SK-N-SH treated with all-trans-retinoic acid at 6 μM for 48 hours (cell line): Measurements from ENCODE around the gene CHST14.

Experiments
- ATAC-seq: fragments of 200-7000 bp; cut with Tn5 transposase; 3 replicates; pipeline ENCODE4 v1.9.1; 2020; ENCODE audit warnings: mild to moderate bottlenecking, moderate library complexity
- ARNTL ChIP-seq: fragments of 450-650 bp; formaldehyde crosslinking; IDR thresholded peaks from 2 replicates; pipeline ENCODE4 v1.5.0; 2020; ENCODE audit warnings: low read depth, mild to moderate bottlenecking, moderate library complexity, borderline replicate concordance
- BACH2 ChIP-seq: fragments of 250-450 bp; sonication (Bioruptor Pico); IDR thresholded peaks from 2 replicates; pipeline ENCODE4 v1.9.0; 2021; ENCODE audit warnings: mild to moderate bottlenecking, borderline replicate concordance
- CSDC2 ChIP-seq: fragments of 250-450 bp; sonication (Bioruptor Pico); IDR thresholded peaks from 2 replicates; pipeline ENCODE4 v1.5.0; 2020; ENCODE audit warnings: mild to moderate bottlenecking, moderate library complexity
- ESRRG ChIP-seq: fragments of 250-450 bp; sonication (Bioruptor Pico); IDR thresholded peaks from 2 replicates; pipeline ENCODE4 v1.6.1; 2021; ENCODE audit warnings: mild to moderate bottlenecking
- GLIS3 ChIP-seq: fragments of 250-450 bp; sonication (Bioruptor Pico); IDR thresholded peaks from 2 replicates; pipeline ENCODE4 v1.5.0; 2020; ENCODE audit warnings: mild to moderate bottlenecking, moderate library complexity
- ISL1 ChIP-seq: fragments of 250-450 bp; sonication (Bioruptor Pico); IDR thresholded peaks from 2 replicates; pipeline ENCODE4 v2.1.2; 2022; ENCODE audit warnings: mild to moderate bottlenecking, moderate library complexity
- OSR1 ChIP-seq: fragments of 250-450 bp; sonication (Bioruptor Pico); IDR thresholded peaks from 2 replicates; pipeline ENCODE4 v1.8.0; 2022; ENCODE audit warnings: moderate library complexity, mild to moderate bottlenecking, inconsistent platforms
- PPARA ChIP-seq: fragments of 250-450 bp; sonication (Bioruptor Pico); IDR thresholded peaks from 2 replicates; pipeline ENCODE4 v1.5.0; 2020; ENCODE audit warnings: mild to moderate bottlenecking, borderline replicate concordance
- RARB ChIP-seq: fragments of 250-450 bp; sonication (Bioruptor Pico); IDR thresholded peaks from 2 replicates; pipeline ENCODE4 v1.8.0; 2021; ENCODE audit warnings: mild to moderate bottlenecking, moderate library complexity
- SNAI2 ChIP-seq: fragments of 250-450 bp; sonication (Bioruptor Pico); IDR thresholded peaks from 2 replicates; pipeline ENCODE4 v1.5.0; 2020; ENCODE audit warnings: mild to moderate bottlenecking, moderate library complexity
- TCF4 ChIP-seq: fragments of 250-450 bp; sonication (Bioruptor Pico); IDR thresholded peaks from 2 replicates; pipeline ENCODE4 v1.8.0; 2021; ENCODE audit warnings: mild to moderate bottlenecking, moderate library complexity, borderline replicate concordance
- TOX ChIP-seq: fragments of 250-450 bp; sonication (Bioruptor Pico); IDR thresholded peaks from 2 replicates; pipeline ENCODE4 v1.8.0; 2021; ENCODE audit warnings: mild to moderate bottlenecking, moderate library complexity, borderline replicate concordance
- ZC3H10 ChIP-seq: fragments of 250-450 bp; sonication (Bioruptor Pico); IDR thresholded peaks from 2 replicates; pipeline ENCODE4 v1.5.1; 2021; ENCODE audit warnings: mild to moderate bottlenecking, moderate library complexity
- ZFP3 ChIP-seq: fragments of 250-450 bp; sonication (Bioruptor Pico); IDR thresholded peaks from 2 replicates; pipeline ENCODE4 v1.5.0; 2020; ENCODE audit warnings: mild to moderate bottlenecking, moderate library complexity
- ZFP30 ChIP-seq: fragments of 450-650 bp; formaldehyde crosslinking; IDR thresholded peaks from 2 replicates; pipeline ENCODE4 v1.5.0; 2022; ENCODE audit warnings: mild to moderate bottlenecking, moderate library complexity
- ZNF565 ChIP-seq: fragments of 450-650 bp; formaldehyde crosslinking; conservative IDR thresholded peaks from 2 replicates; pipeline ENCODE4 v1.5.0; 2020; ENCODE audit warnings: low read depth, mild to moderate bottlenecking, moderate library complexity
- ZNF70 ChIP-seq: fragments of 450-650 bp; formaldehyde crosslinking; IDR thresholded peaks from 2 replicates; pipeline ENCODE4 v1.5.0; 2020; ENCODE audit warnings: mild to moderate bottlenecking, moderate library complexity
- ZNF8 ChIP-seq: fragments of 450-650 bp; formaldehyde crosslinking; IDR thresholded peaks from 2 replicates; pipeline ENCODE4 v1.5.0; 2020; ENCODE audit warnings: mild to moderate bottlenecking, moderate library complexity
- TF ChIP-seq, protein P1 (sequence below): fragments of 250-450 bp; sonication (Bioruptor Pico); IDR thresholded peaks from 2 replicates; pipeline ENCODE4 v1.5.1; 2020; ENCODE audit warnings: low read depth, mild to moderate bottlenecking, moderate library complexity
- TF ChIP-seq, protein P2 (sequence below): fragments of 250-450 bp; sonication (Bioruptor Pico); IDR thresholded peaks from 2 replicates; pipeline ENCODE4 v1.8.0; 2021; ENCODE audit warnings: low read depth, mild to moderate bottlenecking, moderate library complexity, borderline replicate concordance
- TF ChIP-seq, protein P3 (sequence below): fragments of 250-450 bp; sonication (Bioruptor Pico); IDR thresholded peaks from 2 replicates; pipeline ENCODE4 v1.8.0; 2020; ENCODE audit warnings: mild to moderate bottlenecking, moderate library complexity, borderline replicate concordance
- TF ChIP-seq, protein P4 (sequence below): fragments of 250-450 bp; sonication (Bioruptor Pico); IDR thresholded peaks from 2 replicates; pipeline ENCODE4 v1.5.1; 2021; ENCODE audit warnings: mild to moderate bottlenecking, moderate library complexity
- TF ChIP-seq, protein P5 (sequence below): fragments of 250-450 bp; sonication (Bioruptor Pico); IDR thresholded peaks from 2 replicates; pipeline ENCODE4 v1.5.0; 2020; ENCODE audit warnings: mild to moderate bottlenecking, moderate library complexity

The CHST14 gene

DNA sequence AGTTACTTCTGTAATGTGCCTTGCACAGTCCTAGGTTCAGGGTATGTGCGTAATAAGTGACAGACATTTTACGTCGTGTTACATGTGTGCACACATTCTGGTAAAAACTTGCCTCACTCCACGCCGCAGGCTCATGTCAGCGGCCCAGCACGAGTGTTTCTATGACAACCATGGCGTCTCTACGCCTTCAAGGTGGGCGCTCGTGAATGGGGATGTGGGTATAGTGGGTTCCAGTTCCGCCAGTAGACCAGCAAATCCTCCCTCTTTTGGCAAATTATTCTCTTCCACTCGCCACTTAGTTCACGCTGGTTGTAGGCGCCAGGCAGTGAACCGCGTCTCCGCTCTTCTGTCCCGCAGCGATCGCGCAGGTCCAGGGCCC lies 40.3 kb downstream of the CHST14 start:
- TF ChIP-seq TOX: no peak
- TF ChIP-seq, protein P1, sequence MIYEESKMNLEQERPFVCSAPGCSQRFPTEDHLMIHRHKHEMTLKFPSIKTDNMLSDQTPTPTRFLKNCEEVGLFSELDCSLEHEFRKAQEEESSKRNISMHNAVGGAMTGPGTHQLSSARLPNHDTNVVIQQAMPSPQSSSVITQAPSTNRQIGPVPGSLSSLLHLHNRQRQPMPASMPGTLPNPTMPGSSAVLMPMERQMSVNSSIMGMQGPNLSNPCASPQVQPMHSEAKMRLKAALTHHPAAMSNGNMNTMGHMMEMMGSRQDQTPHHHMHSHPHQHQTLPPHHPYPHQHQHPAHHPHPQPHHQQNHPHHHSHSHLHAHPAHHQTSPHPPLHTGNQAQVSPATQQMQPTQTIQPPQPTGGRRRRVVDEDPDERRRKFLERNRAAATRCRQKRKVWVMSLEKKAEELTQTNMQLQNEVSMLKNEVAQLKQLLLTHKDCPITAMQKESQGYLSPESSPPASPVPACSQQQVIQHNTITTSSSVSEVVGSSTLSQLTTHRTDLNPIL (CRISPR knock-in tag): no peak
- no peak for TF ChIP-seq ESRRG (CRISPR knock-in tag)
- no peak for TF ChIP-seq CSDC2
- no peak for TF ChIP-seq SNAI2 (CRISPR knock-in tag)
- no peak for TF ChIP-seq PPARA
- TF ChIP-seq ZFP30: no peak
- TF ChIP-seq ISL1 (CRISPR knock-in tag): no peak
- no peak for TF ChIP-seq OSR1 (CRISPR knock-in tag)
- no peak for TF ChIP-seq ZNF70 (CRISPR knock-in tag)
- TF ChIP-seq ZFP3 (CRISPR knock-in tag): no peak
- TF ChIP-seq GLIS3 (CRISPR knock-in tag): no peak
- TF ChIP-seq, protein P2, sequence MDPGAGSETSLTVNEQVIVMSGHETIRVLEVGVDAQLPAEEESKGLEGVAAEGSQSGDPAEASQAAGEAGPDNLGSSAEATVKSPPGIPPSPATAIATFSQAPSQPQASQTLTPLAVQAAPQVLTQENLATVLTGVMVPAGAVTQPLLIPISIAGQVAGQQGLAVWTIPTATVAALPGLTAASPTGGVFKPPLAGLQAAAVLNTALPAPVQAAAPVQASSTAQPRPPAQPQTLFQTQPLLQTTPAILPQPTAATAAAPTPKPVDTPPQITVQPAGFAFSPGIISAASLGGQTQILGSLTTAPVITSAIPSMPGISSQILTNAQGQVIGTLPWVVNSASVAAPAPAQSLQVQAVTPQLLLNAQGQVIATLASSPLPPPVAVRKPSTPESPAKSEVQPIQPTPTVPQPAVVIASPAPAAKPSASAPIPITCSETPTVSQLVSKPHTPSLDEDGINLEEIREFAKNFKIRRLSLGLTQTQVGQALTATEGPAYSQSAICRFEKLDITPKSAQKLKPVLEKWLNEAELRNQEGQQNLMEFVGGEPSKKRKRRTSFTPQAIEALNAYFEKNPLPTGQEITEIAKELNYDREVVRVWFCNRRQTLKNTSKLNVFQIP: no peak
- TF ChIP-seq, protein P3, sequence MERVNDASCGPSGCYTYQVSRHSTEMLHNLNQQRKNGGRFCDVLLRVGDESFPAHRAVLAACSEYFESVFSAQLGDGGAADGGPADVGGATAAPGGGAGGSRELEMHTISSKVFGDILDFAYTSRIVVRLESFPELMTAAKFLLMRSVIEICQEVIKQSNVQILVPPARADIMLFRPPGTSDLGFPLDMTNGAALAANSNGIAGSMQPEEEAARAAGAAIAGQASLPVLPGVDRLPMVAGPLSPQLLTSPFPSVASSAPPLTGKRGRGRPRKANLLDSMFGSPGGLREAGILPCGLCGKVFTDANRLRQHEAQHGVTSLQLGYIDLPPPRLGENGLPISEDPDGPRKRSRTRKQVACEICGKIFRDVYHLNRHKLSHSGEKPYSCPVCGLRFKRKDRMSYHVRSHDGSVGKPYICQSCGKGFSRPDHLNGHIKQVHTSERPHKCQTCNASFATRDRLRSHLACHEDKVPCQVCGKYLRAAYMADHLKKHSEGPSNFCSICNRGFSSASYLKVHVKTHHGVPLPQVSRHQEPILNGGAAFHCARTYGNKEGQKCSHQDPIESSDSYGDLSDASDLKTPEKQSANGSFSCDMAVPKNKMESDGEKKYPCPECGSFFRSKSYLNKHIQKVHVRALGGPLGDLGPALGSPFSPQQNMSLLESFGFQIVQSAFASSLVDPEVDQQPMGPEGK (CRISPR knock-in tag): no peak
- no peak for TF ChIP-seq BACH2 (CRISPR knock-in tag)
- TF ChIP-seq ARNTL (CRISPR knock-in tag): no peak
- TF ChIP-seq ZC3H10 (CRISPR knock-in tag): no peak
- no peak for TF ChIP-seq RARB (CRISPR knock-in tag)
- TF ChIP-seq ZNF565 (CRISPR knock-in tag): no peak
- TF ChIP-seq, protein P4, sequence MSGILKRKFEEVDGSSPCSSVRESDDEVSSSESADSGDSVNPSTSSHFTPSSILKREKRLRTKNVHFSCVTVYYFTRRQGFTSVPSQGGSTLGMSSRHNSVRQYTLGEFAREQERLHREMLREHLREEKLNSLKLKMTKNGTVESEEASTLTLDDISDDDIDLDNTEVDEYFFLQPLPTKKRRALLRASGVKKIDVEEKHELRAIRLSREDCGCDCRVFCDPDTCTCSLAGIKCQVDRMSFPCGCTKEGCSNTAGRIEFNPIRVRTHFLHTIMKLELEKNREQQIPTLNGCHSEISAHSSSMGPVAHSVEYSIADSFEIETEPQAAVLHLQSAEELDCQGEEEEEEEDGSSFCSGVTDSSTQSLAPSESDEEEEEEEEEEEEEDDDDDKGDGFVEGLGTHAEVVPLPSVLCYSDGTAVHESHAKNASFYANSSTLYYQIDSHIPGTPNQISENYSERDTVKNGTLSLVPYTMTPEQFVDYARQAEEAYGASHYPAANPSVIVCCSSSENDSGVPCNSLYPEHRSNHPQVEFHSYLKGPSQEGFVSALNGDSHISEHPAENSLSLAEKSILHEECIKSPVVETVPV (CRISPR knock-in tag): no peak
- no peak for ATAC-seq

DNA sequence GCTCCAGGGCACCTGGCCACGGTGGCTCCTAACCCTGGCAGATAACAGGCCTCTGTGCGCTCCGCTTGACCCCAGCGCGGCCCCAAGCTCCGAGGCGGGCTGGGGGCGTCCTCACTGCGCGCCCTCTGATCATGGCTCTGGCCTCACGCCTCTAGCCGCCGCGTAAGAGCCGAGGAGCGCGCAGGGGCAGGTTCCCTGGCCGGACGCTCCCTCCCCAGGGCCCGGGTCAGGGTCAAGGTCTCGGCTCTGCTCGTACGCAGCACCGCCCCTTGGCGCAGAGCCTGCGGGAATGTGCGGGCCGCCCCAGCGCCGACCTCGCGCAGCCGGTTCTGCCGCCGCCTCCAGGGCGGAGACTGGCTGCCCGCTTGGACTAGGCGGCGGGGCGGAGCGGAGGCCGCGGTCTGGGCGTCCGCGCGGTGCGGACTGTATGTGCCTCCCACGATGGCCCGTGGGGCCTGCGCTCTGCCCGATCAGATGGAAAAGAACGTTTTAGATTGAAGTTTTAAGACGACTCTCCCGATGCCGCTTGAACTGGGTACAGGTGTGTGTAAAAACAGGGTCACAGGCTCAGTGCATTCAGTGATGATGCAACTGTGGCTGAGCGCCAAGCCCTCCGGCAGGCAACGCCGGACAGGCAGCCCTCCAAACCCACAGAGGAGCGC lies 40.8 kb downstream of the CHST14 start:
- TF ChIP-seq ZNF8 (CRISPR knock-in tag) (no peak), ESRRG (CRISPR knock-in tag) (no peak), OSR1 (CRISPR knock-in tag) (no peak), BACH2 (CRISPR knock-in tag) (no peak), TCF4 (CRISPR knock-in tag) (no peak), ISL1 (CRISPR knock-in tag) (no peak), RARB (CRISPR knock-in tag) (no peak), ZC3H10 (CRISPR knock-in tag) (no peak), ZFP3 (CRISPR knock-in tag) (no peak), ZNF70 (CRISPR knock-in tag) (no peak)
- TF ChIP-seq, protein P5, sequence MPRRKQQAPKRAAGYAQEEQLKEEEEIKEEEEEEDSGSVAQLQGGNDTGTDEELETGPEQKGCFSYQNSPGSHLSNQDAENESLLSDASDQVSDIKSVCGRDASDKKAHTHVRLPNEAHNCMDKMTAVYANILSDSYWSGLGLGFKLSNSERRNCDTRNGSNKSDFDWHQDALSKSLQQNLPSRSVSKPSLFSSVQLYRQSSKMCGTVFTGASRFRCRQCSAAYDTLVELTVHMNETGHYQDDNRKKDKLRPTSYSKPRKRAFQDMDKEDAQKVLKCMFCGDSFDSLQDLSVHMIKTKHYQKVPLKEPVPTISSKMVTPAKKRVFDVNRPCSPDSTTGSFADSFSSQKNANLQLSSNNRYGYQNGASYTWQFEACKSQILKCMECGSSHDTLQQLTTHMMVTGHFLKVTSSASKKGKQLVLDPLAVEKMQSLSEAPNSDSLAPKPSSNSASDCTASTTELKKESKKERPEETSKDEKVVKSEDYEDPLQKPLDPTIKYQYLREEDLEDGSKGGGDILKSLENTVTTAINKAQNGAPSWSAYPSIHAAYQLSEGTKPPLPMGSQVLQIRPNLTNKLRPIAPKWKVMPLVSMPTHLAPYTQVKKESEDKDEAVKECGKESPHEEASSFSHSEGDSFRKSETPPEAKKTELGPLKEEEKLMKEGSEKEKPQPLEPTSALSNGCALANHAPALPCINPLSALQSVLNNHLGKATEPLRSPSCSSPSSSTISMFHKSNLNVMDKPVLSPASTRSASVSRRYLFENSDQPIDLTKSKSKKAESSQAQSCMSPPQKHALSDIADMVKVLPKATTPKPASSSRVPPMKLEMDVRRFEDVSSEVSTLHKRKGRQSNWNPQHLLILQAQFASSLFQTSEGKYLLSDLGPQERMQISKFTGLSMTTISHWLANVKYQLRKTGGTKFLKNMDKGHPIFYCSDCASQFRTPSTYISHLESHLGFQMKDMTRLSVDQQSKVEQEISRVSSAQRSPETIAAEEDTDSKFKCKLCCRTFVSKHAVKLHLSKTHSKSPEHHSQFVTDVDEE (CRISPR knock-in tag): no peak
- TF ChIP-seq, protein P2: no peak
- TF ChIP-seq, protein P4 (CRISPR knock-in tag): no peak
- peak; percentile 44 for ATAC-seq
